ENCODE measurements around the gene PCCB. TPM values are rescaled to one million over a fixed set of nuclear protein-coding genes. Genes with fewer than 3 reads are reported as not detected.
A peak's percentile ranks its signal among the peaks of the same experiment; 100 is the strongest.

Gene PCCB
- total and polyA plus RNA-seq, 2 of the 8 experiments (the other 6 are each of a cell fraction or from before 2014, with no cell fraction given) = 56.7 to 84.4 TPM

DNA sequence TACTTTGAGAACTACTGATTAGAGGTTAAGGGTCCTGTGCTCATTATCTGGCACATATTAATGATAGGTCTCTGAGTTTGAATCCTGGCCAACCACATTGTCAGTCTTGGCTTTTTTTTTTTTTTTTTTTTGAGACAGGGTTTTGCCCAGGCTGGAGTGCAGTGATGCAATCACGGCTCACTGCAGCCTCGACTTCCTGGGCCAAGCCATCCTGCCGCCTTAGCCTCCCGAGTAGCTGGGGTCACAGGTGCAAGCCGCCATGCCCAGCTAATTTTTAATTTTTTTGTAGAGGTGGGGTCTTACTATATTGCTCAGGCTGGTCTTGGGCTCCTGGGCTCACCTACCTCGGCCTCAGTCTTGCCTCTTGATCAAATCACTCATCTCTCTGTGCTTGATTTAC, 547 bp upstream of the PCCB start:
- H3K4me2 ChIP-seq (ENCODE audit: insufficient read depth in 1 of 2, low read depth in 2 of 2, low read length in 2 of 2) = peak overlapping the region; percentile 70 to 74
- H3K9me3 ChIP-seq (ENCODE audit: insufficient read depth in 2 of 2, low read depth in 1 of 2, low read length in 1 of 2) = no peaks in the 10 kb centered on the region
- peak overlapping the region; percentile 20 for H4K5ac ChIP-seq (ENCODE audit: insufficient read length, low read depth, low read length)
- ChIA-PET POLR2A (ENCODE audit: partially characterized antibody) (interaction anchor here (0.6 to 7.4 kb wide), 4 partner anchors 9 to 283 kb away, joined by 3 to 77 read pairs (median 3); partner anchors contain the start of gene MSL2), CTCF (ENCODE audit: partially characterized antibody) (interaction anchor here (1.1 to 1.9 kb wide), 6 partner anchors 9 to 67 kb away, joined by 3 to 7 read pairs (median 3); no protein-coding TSS in a partner anchor)
- peaks cover 3% of the 10 kb centered on the region; the same call in 1 of the 2 replicates for H3K79me1 ChIP-seq (ENCODE audit: low read depth, low read length)
- H2BK12ac ChIP-seq (ENCODE audit: low read depth, low read length) = no peak overlapping the region
- TF ChIP-seq CEBPB (IDR thresholded peaks at IDR 0.05; ENCODE audit: low read depth, low read length) (0 out of 2 replicates have a peak, but pooled peaks have one; percentile 34), CTBP2 (IDR thresholded peaks at IDR 0.05; ENCODE audit: borderline replicate concordance, insufficient read depth, insufficient read length, low read length) (no peak)
- no peak overlapping the region for H2BK20ac ChIP-seq (ENCODE audit: low read length)
- H3K36me3 ChIP-seq (ENCODE audit: control insufficient read depth in 2 of 4, insufficient read depth in 4 of 4, low read length in 3 of 4) = no peaks in the 10 kb centered on the region
- no peaks in the 10 kb centered on the region for H4K20me1 ChIP-seq (replicated peaks in 1 of 2; ENCODE audit: control insufficient read depth in 1 of 2, insufficient read depth in 2 of 2, low read length in 2 of 2)
- H2BK15ac ChIP-seq (ENCODE audit: low read length) = no peak overlapping the region
- no peak overlapping the region for H2AK5ac ChIP-seq (ENCODE audit: low read depth, low read length)
- H3K18ac ChIP-seq (ENCODE audit: extremely low read depth, low read length) = no peak overlapping the region
- H3K27me3 ChIP-seq (replicated peaks in 1 of 4; ENCODE audit: control insufficient read depth in 3 of 4, extremely low read depth in 1 of 4, insufficient read depth in 3 of 4, low read length in 3 of 4) = no peaks in the 10 kb centered on the region
- no peak overlapping the region for H3K4ac ChIP-seq (replicated peaks; ENCODE audit: insufficient read length, low read depth, low read length)
- H3K14ac ChIP-seq (ENCODE audit: insufficient read length) = no peak overlapping the region
- WGBS, 2 experiments (ENCODE audit: extremely low coverage in 1 of 2, insufficient coverage in 1 of 2, insufficient read length in 1 of 2, insufficient replicate concordance in 2 of 2, low coverage in 1 of 2, low lambda C conversion rate in 2 of 2, missing lambda C conversion rate in 1 of 2) = 89% methylated on average over 6 of the region's 6 CpGs; no CpG with 5 or more reads in 1 of the 2 experiments
- no peak overlapping the region for H2BK5ac ChIP-seq (ENCODE audit: low read depth, low read length)
- peaks cover 7% of the 10 kb centered on the region for H3K23me2 ChIP-seq (ENCODE audit: low read depth, low read length)
- H3K4me3 ChIP-seq (ENCODE audit: extremely low read depth in 1 of 4, insufficient read depth in 2 of 4, low read depth in 3 of 4, low read length in 4 of 4) = peak overlapping the region in 3 of 4 experiments; percentile 59 to 82 (median 62)
- H4K91ac ChIP-seq (replicated peaks; ENCODE audit: insufficient read length, low read length) = no peak overlapping the region
- peaks cover 0 to 27% of the 10 kb centered on the region in 2 experiments; a peak in 2 of 4 replicates for H3K79me2 ChIP-seq (ENCODE audit: control insufficient read depth in 1 of 2, insufficient read depth in 2 of 2, low read length in 2 of 2)
- no peak overlapping the region for H3K56ac ChIP-seq (replicated peaks; ENCODE audit: insufficient read length, low read depth, low read length)
- H3K27ac ChIP-seq (ENCODE audit: low read depth, low read length) = peak overlapping the region; percentile 93; the same call in 1 of the 2 replicates
- FAIRE-seq (no peak), DNase-seq (ENCODE audit: low read depth in 1 of 2, low spot score in 2 of 2) (no peak)
- H3K9ac ChIP-seq (replicated peaks in 1 of 4; ENCODE audit: extremely low read depth in 1 of 4, low read depth in 3 of 4, low read length in 3 of 4) = peak overlapping the region in 2 of 4 experiments; percentile 67 to 96; a peak in 4 of 7 replicates
- H3K23ac ChIP-seq (ENCODE audit: insufficient read length) = no peak overlapping the region
- peaks cover 0 to 9% (median 5%) of the 10 kb centered on the region in 4 experiments; a peak in 5 of 7 replicates for H3K4me1 ChIP-seq (replicated peaks in 1 of 4; ENCODE audit: control insufficient read depth in 3 of 4, insufficient read depth in 4 of 4, low read length in 3 of 4)
- H2BK120ac ChIP-seq (replicated peaks; ENCODE audit: low read depth, low read length) = no peak overlapping the region
- H4K8ac ChIP-seq (ENCODE audit: extremely low read depth, insufficient read depth, low read length) = no peak overlapping the region; the same call in 1 of the 2 replicates
- peak overlapping the region; percentile 97 for H2AFZ ChIP-seq (ENCODE audit: low read length)
